HG03039 (cell line): ENCODE data around the gene TSPOAP1.

ENCODE experiments used
- ATAC-seq: cut with Tn5 transposase; IDR thresholded peaks from one replicate; pipeline ENCODE4 v1.9.1; 2021; ENCODE audit warnings: mild to moderate bottlenecking, moderate library complexity; ENCODE audit not compliant: unreplicated experiment

TSPOAP1 gene

DNA sequence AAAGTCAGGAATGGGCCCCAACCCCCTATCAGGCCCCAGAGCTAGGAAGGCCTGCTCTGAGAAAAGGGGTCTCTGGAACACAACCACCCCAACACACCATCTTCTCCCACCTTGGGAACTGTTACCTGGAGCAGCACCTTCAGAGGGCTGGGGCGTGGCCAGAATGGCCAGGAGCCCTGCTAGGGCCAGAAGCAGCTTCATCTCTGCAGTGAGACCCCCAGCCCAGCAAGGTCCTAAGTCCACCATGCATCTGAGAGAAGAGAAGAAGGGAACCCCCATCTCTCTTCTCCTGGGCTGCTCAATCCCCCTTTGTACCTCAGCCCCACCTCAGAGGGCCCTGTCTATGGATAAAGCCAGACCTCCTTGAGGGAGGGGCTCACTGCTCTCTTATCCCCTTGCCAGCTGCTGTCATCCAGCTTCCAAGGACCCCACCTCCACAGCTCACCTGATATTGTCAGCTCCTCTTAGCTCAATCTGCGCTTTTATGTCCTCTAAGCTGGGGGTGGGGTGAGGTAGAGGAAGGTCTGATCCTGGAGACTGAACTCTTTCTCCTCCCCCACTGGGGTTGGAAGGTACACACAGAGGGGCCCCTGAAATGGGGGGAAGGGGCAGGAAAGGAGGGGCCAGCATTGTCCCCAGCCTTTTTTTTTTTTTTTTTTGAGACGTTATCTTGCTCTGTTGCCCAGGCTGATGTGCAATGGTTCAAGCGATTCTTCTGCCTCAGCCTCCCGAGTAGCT, 47.9 kb downstream of the TSPOAP1 start, which contains the start of gene MPO:
MPO (minus strand) TSS at position 456 of the 738 bp plus-strand sequence; CDS start at position 279, 177 bp downstream.
- ATAC-seq: no peak

DNA sequence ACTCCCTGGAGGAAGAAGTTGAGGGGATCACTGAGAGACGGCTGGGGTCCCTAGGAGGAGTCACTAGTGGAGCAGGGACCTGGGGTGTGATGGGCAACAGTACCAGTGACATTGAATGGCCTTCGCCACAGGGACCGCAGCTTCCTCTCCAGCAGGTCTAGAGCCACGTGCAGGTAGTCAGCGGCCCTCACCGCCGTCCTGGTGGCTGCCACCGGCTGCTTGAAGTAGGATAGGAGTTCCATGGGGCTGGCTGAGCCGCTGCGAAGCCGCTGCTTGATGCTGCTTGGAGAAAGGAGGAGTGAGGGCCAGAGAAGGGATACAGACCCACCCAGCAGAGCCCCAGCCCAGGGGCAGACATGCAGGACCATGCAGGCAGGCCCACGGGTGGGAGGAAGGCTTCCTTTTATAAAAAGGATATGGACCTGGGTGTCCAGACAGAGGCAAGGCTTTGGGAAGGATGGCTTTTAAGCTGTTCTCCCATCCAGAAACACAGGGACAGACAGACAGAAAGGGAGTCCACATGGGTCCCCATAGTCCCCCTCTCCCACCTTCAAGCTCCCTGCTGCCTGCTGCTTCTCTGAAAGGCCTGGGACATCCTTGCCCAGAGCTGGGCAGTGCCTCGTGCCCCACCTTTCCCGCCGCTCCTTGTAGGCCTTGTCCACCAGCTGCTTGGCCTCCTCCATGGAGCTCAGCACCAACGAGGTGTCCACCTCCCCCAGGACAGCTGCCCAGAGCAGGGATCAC, 48.7 kb downstream of the TSPOAP1 start:
- ATAC-seq: no peak

DNA sequence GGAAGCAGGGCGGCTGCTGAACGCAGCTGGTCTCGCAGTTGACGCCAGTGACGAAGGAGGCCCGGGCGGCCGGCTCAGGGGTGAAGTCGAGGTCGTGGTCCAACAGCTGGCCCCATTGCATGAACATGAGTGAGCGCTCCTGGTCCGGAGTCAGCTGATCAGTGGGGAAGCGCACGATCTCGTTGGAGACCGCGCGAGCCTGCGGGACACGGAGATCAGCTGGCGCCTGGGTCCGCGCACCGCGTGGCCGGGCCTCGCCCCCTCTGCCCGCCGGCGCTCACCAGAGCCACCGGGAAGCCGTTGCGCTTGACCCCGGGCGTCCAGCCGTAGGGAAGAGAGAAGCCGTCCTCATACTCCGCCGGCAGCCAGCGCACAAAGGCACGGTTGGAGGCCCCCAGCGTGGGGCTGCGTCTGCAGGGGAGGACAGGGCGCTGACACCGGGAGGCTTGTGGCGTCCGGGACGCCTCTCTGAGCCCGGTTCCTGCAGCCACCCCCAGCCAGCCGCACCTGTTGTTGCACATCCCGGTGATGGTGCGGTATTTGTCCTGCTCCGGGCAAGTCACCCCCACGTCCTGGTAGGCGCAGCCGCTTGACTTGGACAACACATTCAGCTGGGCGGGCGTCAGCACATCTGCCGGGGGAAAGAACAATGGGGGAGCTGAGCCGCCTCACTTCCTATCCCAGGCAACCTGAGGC, 49.4 kb downstream of the TSPOAP1 start:
- ATAC-seq: no peak

DNA sequence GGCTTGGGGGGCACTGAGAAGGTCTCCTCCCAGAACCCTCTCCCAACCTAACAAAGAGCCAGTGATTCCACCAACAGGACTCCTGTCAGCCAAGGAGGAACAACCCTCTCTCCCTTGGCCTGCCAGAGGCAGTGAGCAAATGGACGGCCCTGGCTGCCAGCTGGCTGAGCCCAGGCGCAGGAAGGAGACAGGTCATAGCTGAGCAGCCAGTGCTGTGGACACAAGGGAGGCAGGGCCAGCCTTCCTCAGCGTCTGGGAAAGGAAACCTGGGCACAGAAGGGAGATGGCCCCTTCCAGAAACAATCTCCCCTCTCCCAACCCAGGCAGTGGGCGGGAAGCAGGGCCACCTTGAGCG, 50.0 kb downstream of the TSPOAP1 start:
- ATAC-seq: no peak

DNA sequence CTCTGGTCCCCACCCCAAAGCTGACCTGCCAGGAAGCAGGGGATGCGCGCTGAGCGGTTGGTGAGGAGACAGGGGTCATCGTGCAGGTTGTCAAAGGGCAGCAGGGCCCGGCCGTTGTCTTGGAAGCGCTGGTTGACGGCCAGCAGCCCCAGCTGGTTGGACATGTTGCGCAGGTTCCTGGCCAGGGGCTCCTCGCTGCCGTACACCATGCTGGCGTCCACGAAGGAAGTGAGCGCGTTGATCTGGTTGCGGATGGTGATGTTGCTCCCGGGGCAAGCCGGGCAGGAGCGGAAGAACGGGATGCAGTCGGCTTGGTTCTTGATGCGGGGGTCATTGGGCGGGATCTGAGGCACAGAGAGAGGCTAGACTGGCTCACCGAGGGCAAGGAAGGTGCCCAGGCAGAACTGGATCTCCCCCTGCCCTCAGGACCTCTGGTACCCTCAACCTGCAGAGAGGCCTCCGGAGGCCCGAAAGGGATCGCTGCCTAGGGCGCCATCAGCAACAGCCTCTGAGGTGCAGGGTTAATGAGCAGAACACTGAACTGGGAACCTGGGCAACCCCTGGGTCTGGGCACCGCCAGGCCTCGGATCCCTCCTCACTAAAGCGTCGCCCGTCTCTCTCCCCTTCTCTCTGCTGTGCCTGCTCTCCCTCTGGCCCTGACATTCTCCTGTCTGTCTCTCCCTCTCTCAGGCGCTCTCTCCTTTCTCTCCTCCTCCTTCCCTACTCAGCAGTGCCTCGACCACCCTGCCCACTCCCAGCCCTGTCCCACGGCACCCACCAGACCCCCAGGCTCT, 50.6 kb downstream of the TSPOAP1 start:
- ATAC-seq: no peak

DNA sequence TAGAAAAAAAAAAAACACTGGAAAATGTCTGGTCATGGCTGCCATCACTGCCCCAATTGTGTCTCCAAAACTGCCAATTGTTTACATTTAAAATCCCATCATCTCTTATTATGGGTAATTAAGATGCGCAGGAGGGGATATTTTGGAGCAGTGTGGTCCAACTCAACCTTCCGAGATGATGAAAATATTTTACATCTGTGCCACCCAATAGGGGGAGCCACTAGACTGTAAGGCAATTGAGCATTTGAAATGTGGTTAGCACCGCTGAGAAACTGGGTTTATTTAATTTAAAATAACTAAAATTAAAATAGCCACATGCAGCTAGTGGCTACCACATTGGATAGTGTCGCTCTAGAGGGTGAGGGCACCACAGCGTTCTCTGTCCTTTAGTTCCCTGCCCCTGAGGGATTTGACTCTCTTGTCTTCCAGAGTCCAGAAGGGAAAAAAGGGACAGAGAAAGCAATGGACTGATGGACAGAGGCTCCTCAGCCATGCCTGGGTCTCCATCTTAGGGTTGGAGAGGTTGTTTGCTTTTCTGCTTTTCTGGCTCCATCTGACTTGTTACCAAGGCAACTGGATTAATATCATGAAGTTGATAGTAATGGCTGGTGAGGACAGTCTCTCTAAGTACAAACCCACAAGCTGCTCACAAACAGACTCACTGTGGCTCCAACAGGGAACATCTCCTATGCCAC, 51.3 kb downstream of the TSPOAP1 start:
- no peak for ATAC-seq

DNA sequence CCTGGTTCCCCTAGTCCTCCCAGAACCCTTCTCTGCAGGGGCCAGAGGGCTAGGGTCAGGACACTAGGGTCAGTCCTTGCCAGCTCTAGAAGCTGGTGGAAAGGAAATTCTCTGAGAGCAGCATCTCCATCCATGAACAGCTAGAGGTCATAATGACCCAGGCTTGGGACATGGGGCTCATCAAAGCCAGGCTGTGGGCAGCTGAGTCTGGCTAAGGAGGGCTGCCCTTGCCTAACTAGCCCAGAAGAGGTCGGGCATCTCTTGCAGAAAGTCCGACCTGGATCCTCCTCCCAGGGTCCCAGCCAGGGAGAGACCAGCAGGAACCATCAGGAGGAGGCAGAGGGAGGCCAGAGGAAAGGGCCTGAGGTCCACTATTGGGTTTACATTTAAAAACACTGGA, 52.2 kb downstream of the TSPOAP1 start:
- no peak for ATAC-seq

DNA sequence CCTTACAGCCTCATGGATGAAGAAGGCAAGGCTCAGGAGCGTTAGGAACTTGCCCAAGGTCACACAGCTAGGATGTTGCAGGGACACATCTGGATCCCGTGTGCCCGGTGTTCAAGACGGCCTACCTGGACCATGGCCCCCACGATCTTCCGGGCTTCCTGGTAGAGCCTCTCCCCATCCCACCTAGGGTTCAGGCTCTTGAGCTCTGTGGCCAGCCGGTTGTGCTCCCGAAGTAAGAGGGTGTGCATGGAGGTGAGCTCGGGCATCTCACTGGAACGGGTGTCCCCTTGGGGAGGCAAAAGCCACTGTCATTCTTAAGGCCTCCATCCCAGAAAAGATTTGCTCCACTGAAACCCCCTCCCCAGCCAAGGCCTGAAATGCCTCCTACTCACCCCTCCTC, 53.2 kb downstream of the TSPOAP1 start:
- no peak for ATAC-seq

DNA sequence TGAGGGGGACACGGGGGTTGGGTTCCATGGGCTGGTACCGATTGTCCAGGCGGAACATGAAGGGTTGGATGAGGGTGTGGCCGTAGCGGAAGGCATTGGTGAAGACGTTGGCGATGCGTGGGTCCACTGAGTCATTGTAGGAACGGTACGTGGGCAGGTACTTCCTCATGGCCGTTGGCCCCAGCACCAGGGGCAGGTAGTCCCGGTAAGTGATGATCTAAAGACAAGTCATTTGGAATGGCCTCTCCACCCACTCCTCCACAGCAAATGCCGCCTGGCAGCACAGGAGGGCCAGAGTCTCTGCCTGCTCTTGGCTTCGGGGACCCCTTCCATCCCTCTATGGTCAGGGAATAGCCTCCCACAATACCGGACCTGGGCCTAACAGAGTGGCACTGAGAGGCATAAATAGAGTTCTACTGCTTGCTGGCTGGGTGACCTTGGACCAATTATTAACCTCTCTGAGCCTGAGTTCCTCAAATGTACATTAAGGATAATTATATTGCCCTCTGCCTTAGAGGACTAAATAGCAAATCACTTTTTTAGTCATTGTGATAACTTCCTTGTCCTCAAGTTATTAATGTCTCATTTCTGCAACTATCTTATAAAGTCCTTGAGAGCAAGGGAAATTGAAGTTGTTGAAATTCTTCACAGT, 55.0 kb downstream of the TSPOAP1 start:
- no peak for ATAC-seq

DNA sequence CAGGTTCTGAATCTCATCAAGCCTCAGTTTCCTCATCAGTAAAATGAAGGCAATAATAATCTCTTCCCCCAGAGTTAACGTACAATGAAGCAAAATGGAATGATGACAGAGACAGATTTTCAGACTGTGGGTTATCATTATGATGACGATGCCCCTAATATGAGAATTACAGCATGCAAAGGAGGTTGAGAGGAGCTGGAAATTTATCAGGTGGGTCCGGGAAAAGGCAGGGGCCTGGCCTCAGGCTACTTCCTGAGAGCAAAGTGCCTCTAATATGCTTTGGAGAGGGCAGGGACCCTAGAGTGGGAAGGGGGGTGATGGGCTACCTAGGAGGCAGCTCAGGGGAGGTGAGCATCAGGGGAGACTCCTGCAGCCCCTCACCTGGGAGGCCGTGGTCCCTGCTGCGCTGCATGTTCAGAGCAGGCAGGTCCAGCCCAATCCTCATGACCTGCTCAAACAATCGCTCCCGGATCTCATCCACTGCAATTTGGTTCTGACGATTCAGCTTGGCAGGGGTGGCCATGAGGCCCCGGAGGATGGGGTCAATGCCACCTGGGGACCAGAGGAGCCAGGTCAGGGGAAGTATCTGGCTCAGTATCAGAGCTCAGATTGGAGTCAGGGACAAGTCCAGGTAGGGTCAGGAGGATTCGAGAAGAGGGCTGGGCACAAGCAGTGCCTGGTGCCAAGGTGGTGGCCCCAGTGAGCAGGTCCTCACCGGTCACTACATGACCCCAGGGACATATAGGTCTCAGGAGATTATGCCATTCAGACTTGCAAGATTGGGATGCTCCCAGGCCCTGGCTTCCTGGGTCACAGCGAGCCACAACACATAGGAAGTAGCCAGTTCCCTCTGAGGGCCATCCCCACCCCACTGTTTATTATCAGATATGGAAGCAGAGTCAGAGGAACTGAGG, 56.0 kb downstream of the TSPOAP1 start:
- ATAC-seq: no peak

DNA sequence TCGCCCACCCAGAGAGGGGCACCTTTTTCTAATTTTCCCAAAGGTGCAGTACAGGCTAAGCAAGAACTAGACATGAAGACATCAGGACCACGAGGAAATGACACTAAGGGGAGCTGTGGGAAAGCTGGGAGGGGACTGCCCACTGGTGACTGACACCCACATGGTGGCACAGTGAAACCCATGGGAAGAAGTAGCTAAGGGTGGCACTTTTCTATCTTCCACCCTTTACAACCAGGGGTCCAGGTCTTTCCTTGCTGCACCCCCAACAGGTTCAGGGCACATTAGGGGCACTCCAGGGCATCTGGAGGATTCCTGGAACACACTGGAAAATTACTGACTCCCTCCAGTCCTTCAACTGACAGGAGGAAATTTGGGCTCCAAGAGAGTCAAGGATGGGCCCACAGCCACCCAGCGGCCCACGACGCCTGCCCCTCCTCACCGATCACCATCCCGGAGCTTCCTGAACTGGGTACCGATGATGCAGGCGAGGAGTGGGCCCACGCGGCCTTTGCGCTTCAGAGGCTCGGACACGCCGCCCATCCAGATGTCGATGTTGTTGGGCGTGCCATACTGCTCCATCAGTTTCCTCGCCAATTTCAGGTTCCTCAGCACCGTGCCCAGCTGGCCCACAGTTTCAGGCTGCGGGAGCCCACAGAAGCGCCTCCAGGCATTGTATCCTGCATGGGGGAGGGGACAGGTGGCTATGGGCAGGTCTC, 57.2 kb downstream of the TSPOAP1 start:
- no peak for ATAC-seq

DNA sequence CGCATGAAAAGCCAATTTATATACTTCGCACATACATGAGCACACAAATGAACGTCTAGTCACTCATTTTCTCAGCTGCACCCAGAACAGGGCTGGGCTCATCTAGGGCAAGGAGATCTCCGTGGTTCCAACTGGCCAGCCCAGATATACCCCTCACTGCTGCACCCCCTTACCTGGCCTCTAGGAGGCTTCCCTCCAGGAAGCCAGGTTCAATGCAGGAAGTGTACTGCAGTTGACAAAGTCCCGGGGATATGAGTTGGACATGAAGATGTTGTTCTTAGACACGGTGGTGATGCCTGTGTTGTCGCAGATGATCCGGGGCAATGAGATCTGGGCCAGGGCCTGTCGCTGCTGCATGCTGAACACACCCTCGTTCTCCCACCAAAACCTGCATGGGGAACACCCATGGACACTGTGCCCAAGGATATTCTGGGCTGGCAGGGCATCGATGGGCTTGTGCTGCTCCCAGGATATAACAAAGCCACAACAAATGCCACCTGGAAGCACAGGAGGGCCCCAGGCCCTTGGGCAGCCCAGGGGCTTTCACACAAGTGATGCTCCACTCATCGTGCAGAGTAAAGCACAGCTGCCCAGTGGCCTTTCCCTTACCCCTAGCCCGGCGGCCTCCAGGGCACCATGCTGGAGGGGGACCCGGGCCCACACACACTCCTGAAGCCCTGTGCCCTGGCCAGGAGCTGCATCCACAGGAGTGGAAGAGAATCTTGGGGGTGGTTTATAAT, 57.9 kb downstream of the TSPOAP1 start:
- no peak for ATAC-seq

DNA sequence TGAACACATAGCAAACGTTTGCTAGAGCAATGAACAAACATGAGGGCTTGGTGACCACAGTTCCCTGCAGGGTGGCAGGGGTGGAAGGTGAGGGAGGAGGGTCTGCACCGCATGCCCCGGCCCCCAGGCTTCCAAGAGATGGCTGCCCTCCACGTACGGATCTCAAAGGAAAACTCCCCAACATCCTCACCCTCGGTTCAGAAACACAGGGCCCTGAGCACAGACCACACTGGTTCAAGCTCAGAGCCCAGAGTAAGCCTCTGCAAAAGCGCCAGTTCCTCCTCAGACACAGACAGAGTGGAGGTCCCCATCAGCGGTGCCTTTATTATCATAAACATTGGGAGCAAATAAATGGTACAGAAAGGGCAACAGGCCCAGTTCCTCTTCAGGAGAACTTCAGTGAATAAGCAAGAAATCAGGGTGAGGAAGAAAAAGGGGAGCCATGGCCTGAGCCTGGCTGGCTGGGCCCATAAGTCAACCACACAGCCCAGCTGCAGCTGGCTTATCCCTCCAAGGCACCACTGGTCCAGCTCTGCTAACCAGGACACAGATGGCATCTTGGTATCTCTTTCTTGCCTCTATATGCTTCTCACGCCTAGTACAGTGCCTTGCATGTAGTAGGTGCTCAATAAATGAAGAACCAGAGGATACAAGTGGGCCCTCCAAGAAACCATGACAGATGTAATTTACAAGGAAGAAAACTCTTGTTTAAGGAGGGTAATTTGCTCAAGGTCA, 58.9 kb downstream of the TSPOAP1 start:
- ATAC-seq: no peak

DNA sequence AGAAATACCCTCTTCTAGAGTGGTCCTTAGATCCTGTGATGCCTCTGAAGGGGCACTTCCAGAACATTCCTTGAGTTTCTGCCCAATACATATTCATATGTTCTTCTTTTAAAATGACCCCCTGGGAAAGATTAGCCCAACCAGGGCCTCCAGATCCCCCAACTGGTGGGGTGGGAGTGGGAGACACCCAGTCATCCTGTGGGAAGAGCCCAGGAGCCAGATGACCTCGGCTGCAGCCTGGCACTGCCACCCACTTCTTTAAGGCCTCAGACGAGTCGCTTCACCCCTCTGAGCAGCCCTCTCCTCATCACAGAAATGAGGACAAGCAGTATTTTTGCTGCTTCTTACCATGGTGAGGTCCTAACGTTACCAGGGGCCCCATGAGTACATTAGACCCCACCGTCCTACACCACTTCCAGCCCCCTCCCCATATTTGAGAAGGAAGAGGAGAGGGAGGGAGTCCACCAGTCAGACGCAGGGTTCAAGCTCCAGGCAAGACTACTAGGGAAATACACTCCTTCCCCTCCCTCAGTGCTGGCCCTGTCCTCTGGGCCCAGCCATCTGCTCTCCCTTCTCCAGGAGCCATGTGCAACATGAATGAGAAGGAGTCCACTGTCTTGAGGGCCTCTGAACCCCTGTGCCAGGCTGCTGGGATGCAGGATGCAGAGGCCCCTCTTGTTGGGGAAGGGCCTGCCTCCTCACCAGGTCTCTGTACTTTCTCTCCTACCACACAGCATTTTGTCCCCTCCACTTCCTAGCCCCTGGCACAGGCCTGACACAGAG, 59.6 kb downstream of the TSPOAP1 start:
- ATAC-seq: no peak

DNA sequence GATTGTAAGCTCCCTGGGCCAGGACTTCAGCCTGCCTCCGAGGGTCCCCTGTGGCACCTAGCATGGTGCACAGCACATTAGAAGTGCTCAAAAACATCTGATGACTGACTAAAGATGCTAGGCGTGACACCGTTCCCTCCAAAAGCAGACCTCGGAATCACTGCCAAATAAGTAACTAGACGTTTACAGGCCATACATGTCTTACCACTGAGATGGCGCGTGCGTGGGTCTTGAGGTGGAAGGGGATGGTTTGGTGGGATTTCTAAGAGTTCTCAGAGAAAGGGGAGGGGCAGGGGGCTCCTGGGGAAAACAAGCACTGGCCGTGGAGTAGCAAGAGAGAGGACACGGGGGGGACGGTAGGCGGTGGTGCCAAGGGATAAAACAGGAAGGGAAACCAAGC, 60.3 kb downstream of the TSPOAP1 start:
- ATAC-seq: no peak
